Kidney glomerular epithelial cell (primary cell): ENCODE results near the gene GLIPR1.
"Not testable (repeated sequence)": the region's sequence is repeated elsewhere in the genome, so short reads cannot be mapped to it uniquely, and the experiment has no call there.

Experiments used
- DNase-seq: peaks from one replicate; lab custom pipeline; 2025; lab: John Stamatoyannopoulos, UW

The GLIPR1 gene

GRCh38 chr12:75474116-75474515 lies 6.4 kb upstream of the GLIPR1 start:
- DNase-seq, result no peak

GRCh38 chr12:75476071-75476470 lies 4.5 kb upstream of the GLIPR1 start:
- no peak for DNase-seq

GRCh38 chr12:75477137-75477536 lies 3.4 kb upstream of the GLIPR1 start:
- DNase-seq, result no peak

- DNase-seq, result no peak
These were observed 2.3 kb upstream of the GLIPR1 start for GRCh38 chr12:75478116-75478794.

- peak; percentile 66 for DNase-seq
These were observed 543 bp upstream of the GLIPR1 start for GRCh38 chr12:75479963-75480461.

- DNase-seq, result no peak
These were observed 604 bp downstream of the GLIPR1 start for GRCh38 chr12:75481013-75481705.

GRCh38 chr12:75481774-75482173 lies 1.2 kb downstream of the GLIPR1 start:
- DNase-seq, result no peak

GRCh38 chr12:75482646-75483045 lies 2.1 kb downstream of the GLIPR1 start:
- no peak for DNase-seq

- DNase-seq, result no peak
These were observed 2.9 kb downstream of the GLIPR1 start for GRCh38 chr12:75483431-75483830.

GRCh38 chr12:75484450-75484849 lies 3.9 kb downstream of the GLIPR1 start:
- not testable (repeated sequence) for DNase-seq

GRCh38 chr12:75487308-75487707 lies 6.8 kb downstream of the GLIPR1 start:
- no peak for DNase-seq

GRCh38 chr12:75488553-75488952 lies 8.0 kb downstream of the GLIPR1 start:
- peak; percentile 13 for DNase-seq

GRCh38 chr12:75489187-75489586 lies 8.6 kb downstream of the GLIPR1 start:
- no peak for DNase-seq

- DNase-seq, result peak; percentile 50
These were observed 9.2 kb downstream of the GLIPR1 start for GRCh38 chr12:75489613-75490210.

- DNase-seq, result no peak
These were observed 10.6 kb downstream of the GLIPR1 start for GRCh38 chr12:75491169-75491568.

GRCh38 chr12:75503459-75503858 lies 22.9 kb downstream of the GLIPR1 start:
- DNase-seq, result no peak

- no peak for DNase-seq
These were observed 23.3 kb downstream of the GLIPR1 start for GRCh38 chr12:75503866-75504265.

GRCh38 chr12:75505706-75506312 lies 25.3 kb downstream of the GLIPR1 start:
- no peak for DNase-seq

- DNase-seq, result no peak
These were observed 26.5 kb downstream of the GLIPR1 start for GRCh38 chr12:75507086-75507485.

GRCh38 chr12:75508159-75508558 lies 27.6 kb downstream of the GLIPR1 start:
- DNase-seq, result no peak

- no peak for DNase-seq
These were observed 29.1 kb downstream of the GLIPR1 start for GRCh38 chr12:75509621-75510020.
